ENCODE measurements around the gene LYZ. TPM values are rescaled to one million over a fixed set of nuclear protein-coding genes. Genes with fewer than 3 reads are reported as not detected.

The LYZ gene
- total RNA-seq, 1 experiment from 2014 or later = 353 TPM

GRCh38 chr12:69324797-69325466 lies 23.2 kb upstream of the LYZ start:
- CTCF ChIA-PET = no interaction called here
- TF ChIP-seq CTCF (IDR thresholded peaks at IDR 0.05; ENCODE audit: unreplicated experiment) = no peak
- intact Hi-C loops (cut with micrococcal nuclease; ENCODE audit: unreplicated experiment) = no loop called here
- Mint-ChIP-seq H3K4me3 (ENCODE audit: low read depth, unreplicated experiment) (no peak overlapping the region), H3K9me3 (ENCODE audit: low read depth, unreplicated experiment) (peaks cover 4% of the 10 kb centered on the region), H3K36me3 (ENCODE audit: insufficient read depth, unreplicated experiment) (peaks cover 8% of the 10 kb centered on the region), H3K27ac (ENCODE audit: unreplicated experiment) (no peak overlapping the region), H3K27me3 (ENCODE audit: unreplicated experiment) (no peaks in the 10 kb centered on the region), H3K4me1 (ENCODE audit: low read depth, unreplicated experiment) (peaks cover 27% of the 10 kb centered on the region)
- no peak for DNase-seq
- no TSS peak for BruUV-seq (replicated peaks)

- Mint-ChIP-seq H3K36me3 (ENCODE audit: insufficient read depth, unreplicated experiment) (peaks cover 33% of the 10 kb centered on the region), H3K4me3 (ENCODE audit: low read depth, unreplicated experiment) (peak overlapping the region; percentile 38), H3K4me1 (ENCODE audit: low read depth, unreplicated experiment) (peaks cover 36% of the 10 kb centered on the region), H3K9me3 (ENCODE audit: low read depth, unreplicated experiment) (no peaks in the 10 kb centered on the region), H3K27me3 (ENCODE audit: unreplicated experiment) (no peaks in the 10 kb centered on the region), H3K27ac (ENCODE audit: unreplicated experiment) (peak overlapping the region; percentile 69)
- DNase-seq = no peak
- TF ChIP-seq CTCF (IDR thresholded peaks at IDR 0.05; ENCODE audit: unreplicated experiment) = no peak
- CTCF ChIA-PET = interaction anchor here (1.2 kb wide), 1 partner anchor 20 kb away, joined by 3 read pairs; no protein-coding TSS in a partner anchor
- intact Hi-C loops (cut with micrococcal nuclease; ENCODE audit: unreplicated experiment) = no loop called here
- no TSS peak for BruUV-seq (replicated peaks)
These were observed 19.8 kb upstream of the LYZ start for GRCh38 chr12:69328426-69328825.

GRCh38 chr12:69329669-69330428 lies 18.3 kb upstream of the LYZ start:
- CTCF ChIA-PET = interaction anchor here (0.5 to 1.8 kb wide), 3 partner anchors 9 to 88 kb away, joined by 4 to 9 read pairs (median 4); partner anchors contain the start of gene LYZ
- H3K4me3 Mint-ChIP-seq (ENCODE audit: low read depth, unreplicated experiment) = peak overlapping the region; percentile 82
- no peak for TF ChIP-seq CTCF (IDR thresholded peaks at IDR 0.05; ENCODE audit: unreplicated experiment)
- H3K27me3 Mint-ChIP-seq (ENCODE audit: unreplicated experiment) = no peaks in the 10 kb centered on the region
- no TSS peak for BruUV-seq (replicated peaks)
- H3K4me1 Mint-ChIP-seq (ENCODE audit: low read depth, unreplicated experiment) = peaks cover 49% of the 10 kb centered on the region
- peak overlapping the region; percentile 90 for H3K27ac Mint-ChIP-seq (ENCODE audit: unreplicated experiment)
- DNase-seq = no peak
- peaks cover 33% of the 10 kb centered on the region for H3K36me3 Mint-ChIP-seq (ENCODE audit: insufficient read depth, unreplicated experiment)
- intact Hi-C loops (cut with micrococcal nuclease; ENCODE audit: unreplicated experiment) = loop anchor here (5.0 kb wide), 1 partner anchor 38 kb away; no protein-coding TSS in a partner anchor
- H3K9me3 Mint-ChIP-seq (ENCODE audit: low read depth, unreplicated experiment) = no peaks in the 10 kb centered on the region

GRCh38 chr12:69330475-69331473 lies 17.4 kb upstream of the LYZ start:
- peak overlapping the region; percentile 90 for H3K27ac Mint-ChIP-seq (ENCODE audit: unreplicated experiment)
- peak; percentile 49 for DNase-seq
- no TSS peak for BruUV-seq (replicated peaks)
- CTCF ChIA-PET = interaction anchor here (0.5 to 1.8 kb wide), 6 partner anchors 10 to 271 kb away, joined by 3 to 9 read pairs (median 4); partner anchors contain the start of gene LYZ
- H3K9me3 Mint-ChIP-seq (ENCODE audit: low read depth, unreplicated experiment) = no peaks in the 10 kb centered on the region
- H3K4me1 Mint-ChIP-seq (ENCODE audit: low read depth, unreplicated experiment) = peaks cover 51% of the 10 kb centered on the region
- H3K36me3 Mint-ChIP-seq (ENCODE audit: insufficient read depth, unreplicated experiment) = peaks cover 33% of the 10 kb centered on the region
- no peaks in the 10 kb centered on the region for H3K27me3 Mint-ChIP-seq (ENCODE audit: unreplicated experiment)
- no peak for TF ChIP-seq CTCF (IDR thresholded peaks at IDR 0.05; ENCODE audit: unreplicated experiment)
- peak overlapping the region; percentile 82 for H3K4me3 Mint-ChIP-seq (ENCODE audit: low read depth, unreplicated experiment)
- intact Hi-C loops (cut with micrococcal nuclease; ENCODE audit: unreplicated experiment) = loop anchor here (5.0 kb wide), 1 partner anchor 38 kb away; no protein-coding TSS in a partner anchor
